SJCRH30 (cell line): ENCODE results near the gene SRSF9. TPM values are rescaled to one million over a fixed set of nuclear protein-coding genes. Genes with fewer than 3 reads are reported as not detected.
"Not testable (repeated sequence)": the region's sequence is repeated elsewhere in the genome, so short reads cannot be mapped to it uniquely, and the experiment has no call there.

Experiments used
- DNase-seq, 2 experiments: peaks; one replicate each; pipeline ENCODE4 v3.0.0-alpha.2; 2015 to 2020
- H3K27ac ChIP-seq: fragments of 250-450 bp; sonication (Bioruptor Pico); 2 replicates; pipeline ENCODE4 v1.5.1; 2020; ENCODE audit warnings: mild to moderate bottlenecking, moderate library complexity
- H3K27me3 ChIP-seq: fragments of 250-450 bp; sonication (Bioruptor Pico); 2 replicates; pipeline ENCODE4 v1.5.1; 2020; ENCODE audit warnings: mild to moderate bottlenecking, moderate library complexity
- H3K36me3 ChIP-seq: fragments of 250-450 bp; sonication (Bioruptor Pico); 2 replicates; pipeline ENCODE4 v1.5.1; 2020; ENCODE audit warnings: mild to moderate bottlenecking, moderate library complexity
- H3K4me1 ChIP-seq: fragments of 250-450 bp; sonication (Bioruptor Pico); 2 replicates; pipeline ENCODE4 v1.5.1; 2020; ENCODE audit warnings: mild to moderate bottlenecking, moderate library complexity
- H3K4me3 ChIP-seq: fragments of 250-450 bp; sonication (Bioruptor Pico); 2 replicates; pipeline ENCODE4 v1.5.1; 2020; ENCODE audit warnings: mild to moderate bottlenecking, moderate library complexity
- H3K9me3 ChIP-seq: fragments of 250-450 bp; sonication (Bioruptor Pico); replicated peaks from 2 replicates; pipeline ENCODE4 v1.5.1; 2020; ENCODE audit warnings: mild to moderate bottlenecking, moderate library complexity
- total RNA-seq: library from RNA; depleted of rRNA; stranded (reverse); fragments of >200 nt; shearing (Covaris generic); gene quantifications from 2 replicates; pipeline ENCODE4 v1.2.3, GENCODE V29; 2014; rRNA removed

Gene SRSF9
- 120 and 136 TPM in 2 replicates for total RNA-seq

- H3K9me3 ChIP-seq, result no peaks in the 10 kb centered on the region
- H3K4me1 ChIP-seq, result no peaks in the 10 kb centered on the region
- H3K27ac ChIP-seq, result peak within 1 kb of the TSS; percentile 60
- peak within 1 kb of the TSS; percentile 92 for H3K4me3 ChIP-seq
- peak; percentile 95 to 97 for DNase-seq
- H3K27me3 ChIP-seq, result no peaks in the 10 kb centered on the region
- H3K36me3 ChIP-seq, result peaks cover 28% of the 10 kb centered on the region
Observed at GRCh38 chr12:120469450-120470149, at the start of gene SRSF9. Gene SRSF9 (minus strand): TSS chr12:120469748. CDS start chr12:120469609, 139 bp downstream.

GRCh38 chr12:120519324-120519723, 49.8 kb upstream of the SRSF9 start:
- H3K9me3 ChIP-seq, H3K36me3 ChIP-seq, DNase-seq, H3K27me3 ChIP-seq, H3K4me1 ChIP-seq, H3K27ac ChIP-seq, H3K4me3 ChIP-seq: not testable (repeated sequence)

GRCh38 chr12:120515496-120515895, 45.9 kb upstream of the SRSF9 start:
- Histone ChIP-seq H3K4me3 (no peak overlapping the region), H3K4me1 (no peaks in the 10 kb centered on the region), H3K27me3 (no peaks in the 10 kb centered on the region), H3K36me3 (peaks cover 11% of the 10 kb centered on the region), H3K9me3 (no peaks in the 10 kb centered on the region), H3K27ac (no peak overlapping the region)
- DNase-seq, result no peak

GRCh38 chr12:120514002-120514401, 44.5 kb upstream of the SRSF9 start:
- no peaks in the 10 kb centered on the region for H3K27me3 ChIP-seq
- peaks cover 16% of the 10 kb centered on the region for H3K36me3 ChIP-seq
- no peaks in the 10 kb centered on the region for H3K4me1 ChIP-seq
- H3K4me3 ChIP-seq, result no peak overlapping the region
- DNase-seq, result no peak
- H3K9me3 ChIP-seq, result no peaks in the 10 kb centered on the region
- no peak overlapping the region for H3K27ac ChIP-seq

GRCh38 chr12:120508537-120508936, 39.0 kb upstream of the SRSF9 start:
- Histone ChIP-seq H3K36me3 (peaks cover 10% of the 10 kb centered on the region), H3K4me3 (no peak overlapping the region), H3K27ac (no peak overlapping the region), H3K27me3 (no peaks in the 10 kb centered on the region), H3K4me1 (no peaks in the 10 kb centered on the region), H3K9me3 (no peaks in the 10 kb centered on the region)
- no peak for DNase-seq

GRCh38 chr12:120504587-120504986, 35.0 kb upstream of the SRSF9 start:
- H3K9me3 ChIP-seq, result no peaks in the 10 kb centered on the region
- no peak overlapping the region for H3K4me3 ChIP-seq
- H3K27me3 ChIP-seq, result no peaks in the 10 kb centered on the region
- no peak for DNase-seq
- no peak overlapping the region for H3K27ac ChIP-seq
- no peaks in the 10 kb centered on the region for H3K4me1 ChIP-seq
- peaks cover 21% of the 10 kb centered on the region for H3K36me3 ChIP-seq

GRCh38 chr12:120500581-120500980, 31.0 kb upstream of the SRSF9 start:
- no peak overlapping the region for H3K27ac ChIP-seq
- no peaks in the 10 kb centered on the region for H3K9me3 ChIP-seq
- peaks cover 36% of the 10 kb centered on the region for H3K36me3 ChIP-seq
- H3K4me1 ChIP-seq, result peaks cover 9% of the 10 kb centered on the region
- DNase-seq, result no peak
- H3K4me3 ChIP-seq, result no peak overlapping the region
- H3K27me3 ChIP-seq, result no peaks in the 10 kb centered on the region

- no peak overlapping the region for H3K4me3 ChIP-seq
- peaks cover 36% of the 10 kb centered on the region for H3K36me3 ChIP-seq
- H3K4me1 ChIP-seq, result peaks cover 9% of the 10 kb centered on the region
- DNase-seq, result no peak
- H3K27ac ChIP-seq, result no peak overlapping the region
- H3K9me3 ChIP-seq, result no peaks in the 10 kb centered on the region
- H3K27me3 ChIP-seq, result no peaks in the 10 kb centered on the region
Observed at GRCh38 chr12:120498870-120499515, 29.4 kb upstream of the SRSF9 start.

GRCh38 chr12:120497524-120498150, 28.1 kb upstream of the SRSF9 start:
- H3K4me3 ChIP-seq, result peak overlapping the region; percentile 71
- H3K36me3 ChIP-seq, result peaks cover 30% of the 10 kb centered on the region
- H3K9me3 ChIP-seq, result no peaks in the 10 kb centered on the region
- H3K4me1 ChIP-seq, result peaks cover 9% of the 10 kb centered on the region
- no peak for DNase-seq
- H3K27me3 ChIP-seq, result no peaks in the 10 kb centered on the region
- H3K27ac ChIP-seq, result no peak overlapping the region

- Histone ChIP-seq H3K4me1 (peaks cover 9% of the 10 kb centered on the region), H3K9me3 (no peaks in the 10 kb centered on the region), H3K27ac (peak overlapping the region; percentile 23; the same call in 1 of the 2 replicates), H3K27me3 (no peaks in the 10 kb centered on the region), H3K4me3 (peak overlapping the region; percentile 71), H3K36me3 (peaks cover 30% of the 10 kb centered on the region)
- peak; percentile 26 to 43 for DNase-seq
Observed at GRCh38 chr12:120496413-120497340, 27.1 kb upstream of the SRSF9 start.

GRCh38 chr12:120495731-120496412, 26.3 kb upstream of the SRSF9 start, which contains the start of gene DYNLL1:
Gene DYNLL1 (plus strand): TSS chr12:120496113. CDS start chr12:120496422, 309 bp downstream.
- H3K27ac ChIP-seq, result peak within 1 kb of the TSS; percentile 23; the same call in 1 of the 2 replicates

GRCh38 chr12:120495186-120495730, 25.7 kb upstream of the SRSF9 start:
- Histone ChIP-seq H3K27ac (no peak overlapping the region), H3K27me3 (no peaks in the 10 kb centered on the region)

More at GRCh38 chr12:120495731-120496412, 26.3 kb upstream of the SRSF9 start, which contains the start of gene DYNLL1:
- peak within 1 kb of the TSS; percentile 71 for H3K4me3 ChIP-seq
- no peaks in the 10 kb centered on the region for H3K27me3 ChIP-seq
- peak; percentile 96 to 98 for DNase-seq
- peaks cover 9% of the 10 kb centered on the region for H3K4me1 ChIP-seq
- no peaks in the 10 kb centered on the region for H3K9me3 ChIP-seq
- peaks cover 28% of the 10 kb centered on the region for H3K36me3 ChIP-seq

GRCh38 chr12:120490833-120491512, 21.4 kb upstream of the SRSF9 start:
- Histone ChIP-seq H3K36me3 (no peaks in the 10 kb centered on the region), H3K27me3 (no peaks in the 10 kb centered on the region), H3K4me3 (no peak overlapping the region), H3K4me1 (no peaks in the 10 kb centered on the region), H3K9me3 (no peaks in the 10 kb centered on the region), H3K27ac (no peak overlapping the region)
- DNase-seq, result no peak

More at GRCh38 chr12:120495186-120495730, 25.7 kb upstream of the SRSF9 start:
- Histone ChIP-seq H3K36me3 (peaks cover 22% of the 10 kb centered on the region), H3K9me3 (no peaks in the 10 kb centered on the region), H3K4me3 (peak overlapping the region; percentile 71), H3K4me1 (peaks cover 9% of the 10 kb centered on the region)
- no peak for DNase-seq
